GM19455 (cell line): Measurements from ENCODE around the gene CTBP2.

Experiments used
- ATAC-seq: cut with Tn5 transposase; IDR thresholded peaks from one replicate; pipeline ENCODE4 v1.9.1; 2021; ENCODE audit not compliant: unreplicated experiment

Gene CTBP2

GRCh38 chr10:125107166-125107949, 53.0 kb downstream of the CTBP2 start:
- no peak for ATAC-seq

GRCh38 chr10:125106586-125106985, 53.8 kb downstream of the CTBP2 start:
- no peak for ATAC-seq

GRCh38 chr10:125105706-125106255, 54.6 kb downstream of the CTBP2 start:
- no peak for ATAC-seq

GRCh38 chr10:125105155-125105554, 55.2 kb downstream of the CTBP2 start:
- ATAC-seq = no peak

- no peak for ATAC-seq
These were observed 55.8 kb downstream of the CTBP2 start for GRCh38 chr10:125104559-125104958.

- no peak for ATAC-seq
These were observed 56.4 kb downstream of the CTBP2 start for GRCh38 chr10:125103924-125104323.

GRCh38 chr10:125103466-125103865, 56.9 kb downstream of the CTBP2 start:
- no peak for ATAC-seq

- ATAC-seq = no peak
These were observed 57.5 kb downstream of the CTBP2 start for GRCh38 chr10:125102821-125103220.

GRCh38 chr10:125102246-125102645, 58.1 kb downstream of the CTBP2 start:
- ATAC-seq = no peak

GRCh38 chr10:125101581-125101980, 58.8 kb downstream of the CTBP2 start:
- ATAC-seq = no peak

GRCh38 chr10:125101049-125101448, 59.3 kb downstream of the CTBP2 start:
- ATAC-seq = no peak

- no peak for ATAC-seq
These were observed 62.8 kb downstream of the CTBP2 start for GRCh38 chr10:125097409-125098070.

- no peak for ATAC-seq
These were observed 63.4 kb downstream of the CTBP2 start for GRCh38 chr10:125096975-125097374.

GRCh38 chr10:125096371-125096770, 64.0 kb downstream of the CTBP2 start:
- ATAC-seq = no peak

- no peak for ATAC-seq
These were observed 64.6 kb downstream of the CTBP2 start for GRCh38 chr10:125095776-125096175.

GRCh38 chr10:125095228-125095627, 65.1 kb downstream of the CTBP2 start:
- no peak for ATAC-seq

- ATAC-seq = no peak
These were observed 65.6 kb downstream of the CTBP2 start for GRCh38 chr10:125094806-125095205.

GRCh38 chr10:125093974-125094705, 66.2 kb downstream of the CTBP2 start:
- no peak for ATAC-seq

- no peak for ATAC-seq
These were observed 67.0 kb downstream of the CTBP2 start for GRCh38 chr10:125093199-125093973.

- ATAC-seq = no peak
These were observed 67.8 kb downstream of the CTBP2 start for GRCh38 chr10:125092564-125093031.

- ATAC-seq = no peak
These were observed 68.5 kb downstream of the CTBP2 start for GRCh38 chr10:125091891-125092290.
